Activated CD8-positive, alpha-beta memory T cell treated with anti-CD3 and anti-CD28 coated beads for 48 hours (primary cell): ENCODE data around the gene REV1.
"Not testable (repeated sequence)": the region's sequence is repeated elsewhere in the genome, so short reads cannot be mapped to it uniquely, and the experiment has no call there.

Experiments used
- DNase-seq, 3 experiments: peaks; one replicate each; pipeline ENCODE4 v3.0.0-alpha.2; 2020; ENCODE audit warnings: low read depth in 2 of 3, low spot score in 2 of 3

REV1 gene

GRCh38 chr2:99354825-99355224, 135.0 kb downstream of the REV1 start:
- not testable (repeated sequence) for DNase-seq

- no peak for DNase-seq
Observed at GRCh38 chr2:99354070-99354469, 135.7 kb downstream of the REV1 start.
